ENCODE measurements around the gene CSTB.

The CSTB gene

DNA sequence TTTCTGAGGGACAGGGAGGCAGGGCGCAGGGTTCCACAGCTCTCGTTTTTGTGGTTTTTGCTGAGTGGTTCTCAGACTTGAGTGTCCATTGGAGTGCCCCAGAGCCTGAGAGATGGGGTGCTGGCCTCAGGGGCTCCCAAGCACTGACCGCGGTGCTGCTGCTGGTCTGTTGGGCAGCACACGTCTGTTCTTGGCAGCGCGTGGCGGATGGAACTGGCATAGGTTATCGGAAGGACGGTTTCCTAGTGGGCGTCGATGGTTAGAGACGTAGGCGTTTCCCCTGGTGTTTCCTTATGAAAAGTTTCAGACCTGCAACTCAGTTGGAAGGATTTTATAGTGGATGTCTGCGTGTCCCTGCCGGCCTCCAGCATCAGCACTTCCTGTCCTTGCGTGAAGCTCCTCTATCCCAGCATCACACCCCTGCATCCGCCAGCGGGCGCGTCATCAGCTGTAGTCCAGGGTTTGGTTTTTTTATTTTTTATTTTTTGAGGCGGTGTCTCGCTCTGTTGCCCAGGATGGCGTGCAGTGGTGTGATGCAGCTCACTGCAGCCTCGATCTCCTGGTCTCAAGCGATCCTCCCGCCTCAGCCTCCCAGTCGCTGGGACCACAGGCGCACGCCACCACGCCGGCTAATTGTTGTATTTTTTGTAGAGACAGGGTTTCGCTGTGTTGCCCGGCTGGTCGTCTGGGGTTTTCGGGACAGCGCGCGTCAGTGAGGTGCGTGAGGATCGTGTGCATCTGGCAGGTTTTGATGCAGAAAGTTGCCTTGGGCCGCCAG lies 25.1 kb upstream of the CSTB start:
- DNase-seq = no peak
- H3K27ac ChIP-seq = no peak overlapping the region
- H3K4me3 ChIP-seq (ENCODE audit: low read depth, low read length) = no peak overlapping the region
- H3K36me3 ChIP-seq = peaks cover 96% of the 10 kb centered on the region
- no peaks in the 10 kb centered on the region for H3K27me3 ChIP-seq (ENCODE audit: insufficient read depth, low read depth, severe bottlenecking)
- TF ChIP-seq CTCF (IDR thresholded peaks at IDR 0.05; ENCODE audit: low read depth, low read length) = no peak
- no peaks in the 10 kb centered on the region for H3K9me3 ChIP-seq (ENCODE audit: severe bottlenecking)

DNA sequence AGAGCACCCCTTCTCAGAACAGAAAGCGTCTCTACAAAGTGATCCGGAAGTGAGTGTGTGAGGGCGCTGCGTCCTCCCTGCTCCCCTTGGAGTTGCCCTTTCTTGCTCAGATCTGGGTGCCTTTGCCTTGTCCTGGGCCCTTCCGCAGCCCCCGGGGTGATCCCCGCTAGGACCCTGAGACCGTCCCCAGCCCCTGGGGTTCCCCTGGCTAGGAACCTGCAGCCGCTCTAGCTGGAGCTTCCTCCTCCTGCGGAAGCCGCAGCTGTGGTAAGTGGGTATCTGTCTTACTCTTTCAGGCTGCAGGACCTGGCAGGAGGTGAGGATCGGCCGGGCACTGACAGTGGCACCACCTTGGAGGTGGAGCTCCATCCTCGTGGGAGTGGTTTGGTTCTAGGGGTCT lies 24.5 kb upstream of the CSTB start:
- H3K9me3 ChIP-seq (ENCODE audit: severe bottlenecking) = no peaks in the 10 kb centered on the region
- TF ChIP-seq CTCF (IDR thresholded peaks at IDR 0.05; ENCODE audit: low read depth, low read length) = no peak
- H3K27me3 ChIP-seq (ENCODE audit: insufficient read depth, low read depth, severe bottlenecking) = no peaks in the 10 kb centered on the region
- H3K36me3 ChIP-seq = peaks cover 97% of the 10 kb centered on the region
- no peak for DNase-seq
- no peak overlapping the region for H3K27ac ChIP-seq
- H3K4me3 ChIP-seq (ENCODE audit: low read depth, low read length) = no peak overlapping the region

DNA sequence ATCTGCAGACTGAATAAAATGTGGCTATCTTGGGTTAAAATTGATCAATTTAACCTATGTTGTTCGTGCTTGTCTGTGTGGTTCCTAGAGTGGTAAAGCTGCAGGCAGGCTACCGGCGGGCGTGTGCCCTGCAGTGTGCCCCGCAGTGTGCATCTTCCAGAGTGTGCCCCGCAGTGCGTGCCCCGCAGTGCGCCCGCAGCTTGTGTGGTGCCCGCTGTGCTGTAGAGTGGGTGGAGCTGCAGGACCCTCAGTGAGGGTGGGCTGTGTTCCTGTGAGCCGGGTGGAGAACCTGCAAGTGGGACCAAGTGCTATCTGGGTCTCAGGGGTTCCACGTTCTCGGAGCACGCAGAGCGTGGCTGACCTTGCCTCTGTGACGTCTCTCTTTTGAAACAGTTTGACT lies 24.0 kb upstream of the CSTB start:
- Histone ChIP-seq H3K27ac (no peak overlapping the region), H3K9me3 (ENCODE audit: severe bottlenecking) (no peaks in the 10 kb centered on the region), H3K27me3 (ENCODE audit: insufficient read depth, low read depth, severe bottlenecking) (no peaks in the 10 kb centered on the region), H3K4me3 (ENCODE audit: low read depth, low read length) (no peak overlapping the region), H3K36me3 (peaks cover 98% of the 10 kb centered on the region)
- TF ChIP-seq CTCF (IDR thresholded peaks at IDR 0.05; ENCODE audit: low read depth, low read length) = no peak
- DNase-seq = no peak

DNA sequence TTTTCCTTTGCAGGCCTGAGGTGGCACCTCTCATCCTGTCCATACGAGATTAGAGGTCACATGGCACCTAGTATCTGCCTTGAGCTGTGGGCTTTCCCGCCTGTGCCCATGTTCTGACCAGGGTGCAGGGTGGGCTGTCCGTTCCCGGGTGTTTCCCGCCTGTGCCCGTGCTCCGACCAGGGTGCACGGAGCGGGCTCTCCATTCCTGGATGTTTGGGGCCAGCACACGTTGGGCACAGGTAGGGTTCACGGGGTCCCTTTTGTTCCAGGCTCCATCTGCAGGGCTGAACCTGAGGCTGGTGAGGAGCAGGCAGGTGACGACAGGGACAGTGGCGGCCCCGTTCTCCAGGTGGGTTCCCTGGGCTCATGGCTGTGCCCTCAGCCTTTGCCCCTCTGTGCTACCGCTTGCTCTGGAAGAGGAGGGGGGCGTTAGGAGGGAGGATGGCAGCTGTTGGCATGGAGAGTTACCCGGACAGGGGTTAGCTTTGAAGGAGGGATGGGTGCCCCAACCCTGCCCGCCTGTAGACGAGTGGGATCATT lies 23.3 kb upstream of the CSTB start:
- Histone ChIP-seq H3K36me3 (peaks cover 99% of the 10 kb centered on the region), H3K4me3 (ENCODE audit: low read depth, low read length) (no peak overlapping the region), H3K27ac (no peak overlapping the region), H3K27me3 (ENCODE audit: insufficient read depth, low read depth, severe bottlenecking) (no peaks in the 10 kb centered on the region), H3K9me3 (ENCODE audit: severe bottlenecking) (no peaks in the 10 kb centered on the region)
- DNase-seq = no peak
- no peak for TF ChIP-seq CTCF (IDR thresholded peaks at IDR 0.05; ENCODE audit: low read depth, low read length)

GRCh38 chr21:43797925-43798715 lies 22.0 kb upstream of the CSTB start:
- Histone ChIP-seq H3K27ac (no peak overlapping the region), H3K4me3 (ENCODE audit: low read depth, low read length) (no peak overlapping the region), H3K36me3 (peaks cover 99% of the 10 kb centered on the region), H3K9me3 (ENCODE audit: severe bottlenecking) (no peaks in the 10 kb centered on the region), H3K27me3 (ENCODE audit: insufficient read depth, low read depth, severe bottlenecking) (no peaks in the 10 kb centered on the region)
- DNase-seq = no peak
- no peak for TF ChIP-seq CTCF (IDR thresholded peaks at IDR 0.05; ENCODE audit: low read depth, low read length)

Data from WERI-Rb-1 (cell line).